ENCODE results near the gene ATP9B. TPM values are rescaled to one million over a fixed set of nuclear protein-coding genes. Genes with fewer than 3 reads are reported as not detected.

Gene ATP9B
- total RNA-seq, 1 donor from 2014 or later: 45.3 TPM

DNA sequence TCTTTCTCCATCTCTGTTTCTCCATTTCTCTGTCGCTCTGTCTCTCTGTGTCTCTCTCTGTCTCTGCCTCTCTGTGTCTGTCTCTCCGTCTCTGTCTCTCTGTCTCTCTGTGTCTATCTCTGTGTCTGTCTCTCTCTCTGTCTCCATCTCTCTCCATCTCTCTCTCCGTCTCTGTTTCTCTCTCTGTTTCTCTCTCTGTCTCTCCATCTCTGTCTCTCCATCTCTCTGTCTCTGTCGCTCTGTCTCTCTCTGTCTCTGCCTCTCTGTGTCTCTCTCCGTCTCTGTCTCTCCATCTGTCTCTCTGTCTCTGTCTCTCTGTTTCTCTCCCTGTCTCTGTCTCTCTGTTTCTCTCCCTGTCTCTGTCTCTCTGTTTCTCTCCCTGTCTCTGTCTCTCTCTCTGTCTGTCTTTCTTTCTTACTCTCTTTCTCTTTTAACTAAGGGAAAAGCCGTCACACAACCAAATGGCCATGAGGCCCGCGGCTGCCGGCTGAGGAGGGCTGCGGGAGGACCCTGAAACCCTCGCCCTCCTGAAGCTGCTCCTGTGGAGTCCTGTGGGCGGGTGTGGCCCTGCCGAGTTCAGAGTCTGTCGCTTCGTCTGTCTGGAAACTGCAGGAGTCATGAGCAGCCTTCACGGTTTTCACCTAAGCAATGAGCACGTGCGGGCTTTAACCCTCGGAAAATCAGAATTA lies 355.8 kb downstream of the ATP9B start:
- Mint-ChIP-seq H3K27ac (peak overlapping the region; percentile 76), H3K9me3 (ENCODE audit: low read depth) (no peaks in the 10 kb centered on the region), H3K36me3 (ENCODE audit: insufficient read depth) (no peaks in the 10 kb centered on the region), H3K4me1 (ENCODE audit: low read depth) (peaks cover 7% of the 10 kb centered on the region), H3K4me3 (ENCODE audit: low read depth) (no peak overlapping the region), H3K27me3 (peaks cover 9% of the 10 kb centered on the region)
- no peak for DNase-seq (ENCODE audit: low spot score, unreplicated experiment)
- TF ChIP-seq, protein P1, sequence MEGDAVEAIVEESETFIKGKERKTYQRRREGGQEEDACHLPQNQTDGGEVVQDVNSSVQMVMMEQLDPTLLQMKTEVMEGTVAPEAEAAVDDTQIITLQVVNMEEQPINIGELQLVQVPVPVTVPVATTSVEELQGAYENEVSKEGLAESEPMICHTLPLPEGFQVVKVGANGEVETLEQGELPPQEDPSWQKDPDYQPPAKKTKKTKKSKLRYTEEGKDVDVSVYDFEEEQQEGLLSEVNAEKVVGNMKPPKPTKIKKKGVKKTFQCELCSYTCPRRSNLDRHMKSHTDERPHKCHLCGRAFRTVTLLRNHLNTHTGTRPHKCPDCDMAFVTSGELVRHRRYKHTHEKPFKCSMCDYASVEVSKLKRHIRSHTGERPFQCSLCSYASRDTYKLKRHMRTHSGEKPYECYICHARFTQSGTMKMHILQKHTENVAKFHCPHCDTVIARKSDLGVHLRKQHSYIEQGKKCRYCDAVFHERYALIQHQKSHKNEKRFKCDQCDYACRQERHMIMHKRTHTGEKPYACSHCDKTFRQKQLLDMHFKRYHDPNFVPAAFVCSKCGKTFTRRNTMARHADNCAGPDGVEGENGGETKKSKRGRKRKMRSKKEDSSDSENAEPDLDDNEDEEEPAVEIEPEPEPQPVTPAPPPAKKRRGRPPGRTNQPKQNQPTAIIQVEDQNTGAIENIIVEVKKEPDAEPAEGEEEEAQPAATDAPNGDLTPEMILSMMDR (IDR thresholded peaks at IDR 0.05; ENCODE audit: unreplicated experiment): no peak

DNA sequence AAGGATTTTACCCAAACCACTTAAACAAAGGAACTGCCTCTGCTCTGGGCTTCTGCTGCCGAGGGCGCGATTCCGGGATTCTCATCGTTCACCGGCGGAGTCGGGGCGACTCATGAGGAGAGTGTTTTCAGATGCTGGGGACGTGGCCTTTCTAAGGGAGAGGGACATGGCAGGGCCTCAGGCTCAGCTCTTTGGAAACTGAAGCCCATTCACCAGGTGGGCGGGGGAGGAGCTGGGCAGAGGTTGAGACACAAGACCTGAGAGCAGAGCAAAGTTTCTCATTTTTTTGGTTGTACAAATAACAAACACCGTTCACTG lies 356.3 kb downstream of the ATP9B start:
- Mint-ChIP-seq H3K36me3 (ENCODE audit: insufficient read depth) (no peaks in the 10 kb centered on the region), H3K9me3 (ENCODE audit: low read depth) (no peaks in the 10 kb centered on the region), H3K4me1 (ENCODE audit: low read depth) (peaks cover 7% of the 10 kb centered on the region), H3K27me3 (peaks cover 8% of the 10 kb centered on the region), H3K4me3 (ENCODE audit: low read depth) (no peak overlapping the region), H3K27ac (peak overlapping the region; percentile 76)
- TF ChIP-seq, protein P1 (IDR thresholded peaks at IDR 0.05; ENCODE audit: unreplicated experiment): no peak
- DNase-seq (ENCODE audit: low spot score, unreplicated experiment): no peak

DNA sequence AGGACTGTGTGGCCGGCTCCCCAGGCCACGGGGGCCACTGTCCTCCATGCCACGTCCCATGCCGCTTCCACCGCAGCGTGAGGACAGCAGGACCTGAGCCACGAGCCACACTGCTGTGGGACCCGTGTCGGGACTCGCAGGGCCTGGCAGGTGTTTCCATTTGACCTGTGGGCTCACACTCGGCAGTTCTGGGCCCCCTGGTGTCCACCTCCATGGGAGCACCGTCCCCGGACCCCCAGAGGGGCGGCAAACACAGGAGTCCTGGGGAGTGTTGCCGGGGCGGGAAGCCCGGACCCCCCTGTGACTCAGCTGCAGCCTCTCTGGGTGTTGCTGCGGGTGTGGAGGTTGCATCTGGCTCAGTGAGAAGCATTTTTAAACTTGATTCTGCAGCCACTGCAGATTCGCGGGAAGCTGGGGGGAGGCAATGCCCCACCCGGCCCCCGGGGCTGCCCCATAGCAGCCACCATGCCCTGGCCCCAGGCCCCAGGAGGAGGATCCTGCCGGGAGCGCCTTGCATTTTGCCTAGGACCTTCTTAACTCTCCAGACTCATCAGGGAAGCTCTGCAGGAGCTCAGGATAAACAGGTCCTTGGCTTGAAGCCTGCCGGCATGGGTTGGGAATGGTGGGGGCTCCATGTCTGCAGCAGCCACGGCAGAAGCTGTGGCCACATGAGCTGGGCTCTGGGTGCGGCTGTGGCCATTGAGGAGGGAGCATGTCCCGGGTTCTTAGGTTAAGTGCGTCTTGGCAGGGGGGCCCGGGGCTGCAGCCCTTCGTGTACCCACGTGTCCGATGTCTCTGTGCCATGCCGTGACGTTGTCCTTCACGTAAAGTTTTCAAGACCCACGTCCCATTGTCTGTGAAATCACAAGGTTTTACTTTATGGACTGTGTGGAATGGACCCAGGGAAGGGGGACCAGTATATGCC lies 357.4 kb downstream of the ATP9B start:
- Mint-ChIP-seq H3K9me3 (ENCODE audit: low read depth) (no peaks in the 10 kb centered on the region), H3K36me3 (ENCODE audit: insufficient read depth) (no peaks in the 10 kb centered on the region), H3K27me3 (peaks cover 6% of the 10 kb centered on the region), H3K27ac (no peak overlapping the region), H3K4me1 (ENCODE audit: low read depth) (peaks cover 7% of the 10 kb centered on the region), H3K4me3 (ENCODE audit: low read depth) (no peak overlapping the region)
- TF ChIP-seq, protein P1 (IDR thresholded peaks at IDR 0.05; ENCODE audit: unreplicated experiment): no peak
- no peak for DNase-seq (ENCODE audit: low spot score, unreplicated experiment)

DNA sequence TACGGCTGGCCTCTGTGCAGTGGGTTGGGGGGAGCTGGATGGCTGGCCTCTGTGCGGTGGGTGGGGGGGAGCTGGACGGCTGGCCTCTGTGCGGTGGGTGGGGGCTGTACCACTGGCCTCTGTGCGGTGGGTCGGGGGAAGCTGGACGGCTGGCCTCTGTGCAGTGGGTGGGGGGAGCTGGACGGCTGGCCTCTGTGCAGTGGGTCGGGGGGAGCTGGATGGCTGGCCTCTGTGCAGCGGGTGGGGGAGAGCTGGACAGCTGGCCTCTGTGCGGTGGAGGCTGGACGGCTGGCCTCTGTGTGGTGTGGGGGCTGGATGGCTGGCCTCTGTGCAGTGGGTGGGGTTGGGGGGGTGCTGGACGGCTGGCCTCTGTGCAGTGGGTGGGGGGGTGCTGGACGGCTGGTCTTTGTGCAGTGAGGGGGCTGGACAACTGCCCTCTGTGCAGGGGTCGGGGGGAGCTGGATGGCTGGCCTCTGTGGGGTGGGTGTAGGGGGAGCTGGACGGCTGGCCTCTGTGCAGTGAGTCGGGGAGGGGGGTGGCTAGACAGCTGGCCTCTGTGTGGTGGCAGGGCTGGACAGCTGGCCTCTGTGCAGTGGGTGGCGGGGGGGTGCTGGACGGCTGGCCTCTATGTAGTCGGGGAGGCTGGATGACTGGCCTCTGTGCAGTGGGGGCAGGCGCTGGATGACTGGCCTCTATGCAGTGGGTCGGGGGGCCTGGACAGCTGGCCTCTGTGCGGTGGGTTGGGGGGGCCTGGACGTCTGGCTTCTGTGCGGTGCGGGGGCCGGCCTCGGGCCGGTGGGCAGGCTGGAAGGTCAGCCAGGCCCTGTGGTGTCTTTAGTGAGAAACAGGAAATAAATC lies 358.4 kb downstream of the ATP9B start:
- TF ChIP-seq, protein P1 (IDR thresholded peaks at IDR 0.05; ENCODE audit: unreplicated experiment): no peak
- peaks cover 6% of the 10 kb centered on the region for H3K27me3 Mint-ChIP-seq
- no peaks in the 10 kb centered on the region for H3K36me3 Mint-ChIP-seq (ENCODE audit: insufficient read depth)
- H3K9me3 Mint-ChIP-seq (ENCODE audit: low read depth): no peaks in the 10 kb centered on the region
- H3K4me1 Mint-ChIP-seq (ENCODE audit: low read depth): peaks cover 7% of the 10 kb centered on the region
- H3K4me3 Mint-ChIP-seq (ENCODE audit: low read depth): no peak overlapping the region
- H3K27ac Mint-ChIP-seq: no peak overlapping the region
- DNase-seq (ENCODE audit: low spot score, unreplicated experiment): no peak

Other genes with a start within 250 kb of the ATP9B start
- 0.34 and 0.51 TPM in 2 replicates for gene SALL3, start 89.6 kb upstream of the ATP9B start, total RNA-seq

Data from progenitor cell of endocrine pancreas (in vitro differentiated cells).